Camera-type eye (tissue), 1 donor: Measurements from ENCODE around the gene ANAPC10. TPM values are rescaled to one million over a fixed set of nuclear protein-coding genes. Genes with fewer than 3 reads are reported as not detected.

Experiments used
- total RNA-seq: library from RNA; depleted of rRNA; stranded (reverse); fragments of >200 nt; gene quantifications from one replicate; pipeline ENCODE4 v1.2.3, GENCODE V29; 2014

The ANAPC10 gene, protein sequence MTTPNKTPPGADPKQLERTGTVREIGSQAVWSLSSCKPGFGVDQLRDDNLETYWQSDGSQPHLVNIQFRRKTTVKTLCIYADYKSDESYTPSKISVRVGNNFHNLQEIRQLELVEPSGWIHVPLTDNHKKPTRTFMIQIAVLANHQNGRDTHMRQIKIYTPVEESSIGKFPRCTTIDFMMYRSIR
- total RNA-seq, result 52.7 TPM

GRCh38 chr4:145097821-145098674 is at the start of gene ANAPC10, which contains the start of gene ABCE1:
Gene ANAPC10 (minus strand): TSS chr4:145098196. CDS start chr4:145096099, 2,097 bp downstream.
Gene ABCE1 (plus strand): TSS chr4:145098311. CDS start chr4:145104413, 6,102 bp downstream.

Other genes starting within 250 kb of the ANAPC10 start
- 118 TPM for gene ABCE1, start 115 bp upstream of the ANAPC10 start, total RNA-seq
- 64.9 TPM for gene OTUD4, start 82.4 kb upstream of the ANAPC10 start, total RNA-seq